H1 (cell line): ENCODE data around the gene SCAMP2. TPM values are rescaled to one million over a fixed set of nuclear protein-coding genes. Genes with fewer than 3 reads are reported as not detected.

Source experiments
- CHD7 ChIP-seq: fragments of 300-600 bp; sonication (generic); IDR thresholded peaks from 2 replicates; pipeline ENCODE4 v1.7.1; 2012; ENCODE audit warnings: low read length, moderate library complexity, mild to moderate bottlenecking, inconsistent platforms; ENCODE audit not compliant: insufficient replicate concordance
- CTCF ChIP-seq, 3 experiments: IDR thresholded peaks; 1 replicate in 2 of 3; 2 replicates in 1 of 3; pipeline versions ENCODE4 v1.5.1 to v1.6.1; 2011; ENCODE audit warnings: low read length in 3 of 3, mild to moderate bottlenecking in 3 of 3, inconsistent platforms in 2 of 3, low read depth in 1 of 3, moderate library complexity in 1 of 3; ENCODE audit not compliant: insufficient read depth in 1 of 3; ENCODE audit errors: control extremely low read depth in 1 of 3
- GTF2F1 ChIP-seq: IDR thresholded peaks from 2 replicates; pipeline ENCODE4 v1.6.1; 2012; ENCODE audit warnings: low read depth, low read length, improper control_type of control experiment, borderline replicate concordance
- HDAC2 ChIP-seq, 2 experiments: fragments of 300-600 bp in 1 of 2; sonication (generic) in 1 of 2; IDR thresholded peaks; 2 replicates each; pipeline ENCODE4 v1.6.1; 2011 to 2012; ENCODE audit warnings: low read depth in 2 of 2, low read length in 2 of 2, mild to moderate bottlenecking in 2 of 2, moderate library complexity in 2 of 2, borderline replicate concordance in 1 of 2, inconsistent platforms in 1 of 2
- NRF1 ChIP-seq: IDR thresholded peaks from 2 replicates; pipeline ENCODE4 v1.6.1; 2011; ENCODE audit warnings: mild to moderate bottlenecking, low read depth, low read length, improper control_type of control experiment
- RXRA ChIP-seq: IDR thresholded peaks from 2 replicates; pipeline ENCODE4 v1.6.1; 2011; ENCODE audit warnings: low read depth, mild to moderate bottlenecking, low read length, moderate library complexity; ENCODE audit not compliant: insufficient read depth
- SIX5 ChIP-seq: IDR thresholded peaks from 2 replicates; pipeline ENCODE4 v1.6.1; 2011; ENCODE audit warnings: mild to moderate bottlenecking, low read depth, low read length
- polyA plus RNA-seq, 7 experiments: library from polyadenylated mRNA; depleted of rRNA in 3 of 7; stranded (reverse) in 5 of 7; unstranded in 2 of 7; fragments of >200 nt in 5 of 7; fragments of 200-250 nt in 2 of 7; gene quantifications; 1 replicate in 5 of 7; 2 replicates in 1 of 7; 4 replicates in 1 of 7; pipeline versions ENCODE4 v1.2.1 to v1.2.3, GENCODE V29; 2011 to 2013; ENCODE audit warnings: missing spikeins in 2 of 7, mixed read lengths in 2 of 7
- total RNA-seq: library from RNA; stranded (reverse); fragmentation: NEBNext Ultra II Directional; extraction: Animal tissue kit (Norgen Biotek cat#: 25700); gene quantifications from 2 replicates; pipeline ENCODE4 v1.2.1, GENCODE V29; 2021

Gene SCAMP2
- total and polyA plus RNA-seq, 2 of the 8 experiments (the other 6 are each of a cell fraction or from before 2014, with no cell fraction given): 41.7 to 131 TPM

- TF ChIP-seq CTCF (IDR thresholded peaks at IDR 0.05; ENCODE audit: control extremely low read depth in 1 of 3, insufficient read depth in 1 of 3, low read depth in 1 of 3, low read length in 3 of 3): peak; percentile 96 to 99 (median 99)
- TF ChIP-seq CHD7: no peak
- no peak for TF ChIP-seq RXRA
- TF ChIP-seq GTF2F1: no peak
- no peak for TF ChIP-seq NRF1
- TF ChIP-seq SIX5: no peak
- no peak for TF ChIP-seq HDAC2 (IDR thresholded peaks at IDR 0.05; ENCODE audit: borderline replicate concordance in 1 of 2, low read depth in 2 of 2, low read length in 2 of 2)
Observed at GRCh38 chr15:74799856-74800558, 73.2 kb downstream of the SCAMP2 start (continued).
